GM19468 (cell line): ENCODE measurements around the gene OR51M1.
A peak's percentile ranks its signal among the peaks of the same experiment; 100 is the strongest.
"Not testable (repeated sequence)": the region's sequence is repeated elsewhere in the genome, so short reads cannot be mapped to it uniquely, and the experiment has no call there.

Source experiments
- ATAC-seq: cut with Tn5 transposase; IDR thresholded peaks from one replicate; pipeline ENCODE4 v1.9.1; 2021; ENCODE audit warnings: mild to moderate bottlenecking, moderate library complexity, moderate number of reproducible peaks; ENCODE audit not compliant: unreplicated experiment; ENCODE audit errors: extremely low read depth

The OR51M1 gene, protein sequence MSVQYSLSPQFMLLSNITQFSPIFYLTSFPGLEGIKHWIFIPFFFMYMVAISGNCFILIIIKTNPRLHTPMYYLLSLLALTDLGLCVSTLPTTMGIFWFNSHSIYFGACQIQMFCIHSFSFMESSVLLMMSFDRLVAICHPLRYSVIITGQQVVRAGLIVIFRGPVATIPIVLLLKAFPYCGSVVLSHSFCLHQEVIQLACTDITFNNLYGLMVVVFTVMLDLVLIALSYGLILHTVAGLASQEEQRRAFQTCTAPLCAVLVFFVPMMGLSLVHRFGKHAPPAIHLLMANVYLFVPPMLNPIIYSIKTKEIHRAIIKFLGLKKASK

DNA sequence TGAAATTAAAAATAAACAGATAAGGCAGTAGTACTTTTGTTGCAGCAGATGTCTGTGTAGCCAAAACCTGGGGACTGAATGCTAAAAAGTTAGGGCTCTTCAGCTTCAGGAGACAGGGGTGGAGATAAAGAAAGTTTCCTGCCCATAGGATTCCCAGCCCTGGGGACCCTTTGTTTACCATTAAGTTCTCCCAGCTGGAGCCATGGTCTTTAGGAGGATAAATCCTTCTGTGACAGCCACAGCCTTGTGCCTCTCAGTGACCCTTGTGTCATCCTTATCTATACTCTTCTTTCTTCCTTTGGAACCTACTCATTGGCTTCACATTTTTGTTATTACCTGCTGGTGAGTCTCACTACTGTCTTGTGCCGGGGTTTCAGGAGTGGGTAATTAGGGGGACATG, at the start of gene OR51M1:
TSS of gene OR51M1 (plus strand) at position 237 of the 400 bp plus-strand sequence. CDS start 5,587 bp downstream, outside the sequence.
- ATAC-seq = no peak

DNA sequence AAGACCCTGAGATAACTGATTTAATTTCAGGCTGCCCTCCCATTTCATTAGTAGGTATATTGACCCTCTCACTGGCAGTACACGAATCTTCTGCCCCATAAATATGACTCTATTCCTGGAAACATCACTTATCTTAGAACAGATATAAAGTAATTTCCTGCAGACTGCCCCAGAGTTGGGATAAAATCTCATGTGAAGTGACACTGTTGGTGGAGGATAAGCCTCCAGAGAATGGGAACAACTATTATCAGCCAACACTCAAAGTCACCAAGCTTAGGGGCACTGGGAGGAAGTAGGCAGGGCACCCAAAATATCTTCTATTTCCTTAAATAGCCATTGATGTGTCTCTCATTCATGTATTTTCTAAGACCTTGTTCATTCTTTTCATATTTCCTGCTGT, 48.4 kb upstream of the OR51M1 start:
- ATAC-seq = no peak

DNA sequence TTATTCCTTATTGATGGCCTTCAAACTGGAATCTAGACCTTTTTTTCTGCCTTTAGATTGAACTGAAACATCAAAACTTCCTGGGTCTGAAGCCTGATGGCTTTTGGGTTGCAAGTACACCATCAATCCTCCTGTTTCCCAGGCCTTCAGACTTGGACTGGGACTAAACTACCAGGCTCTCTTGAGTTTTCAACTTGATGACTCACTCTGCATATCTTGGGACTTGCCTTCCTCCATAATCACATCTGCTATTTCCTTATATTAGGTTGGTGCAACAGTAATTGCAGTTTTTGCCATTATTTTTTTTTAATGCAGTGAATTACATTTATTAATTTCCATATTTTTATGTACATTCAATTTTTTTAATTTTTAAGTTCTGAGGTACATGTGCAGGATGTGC, 47.3 kb upstream of the OR51M1 start:
- ATAC-seq = no peak

DNA sequence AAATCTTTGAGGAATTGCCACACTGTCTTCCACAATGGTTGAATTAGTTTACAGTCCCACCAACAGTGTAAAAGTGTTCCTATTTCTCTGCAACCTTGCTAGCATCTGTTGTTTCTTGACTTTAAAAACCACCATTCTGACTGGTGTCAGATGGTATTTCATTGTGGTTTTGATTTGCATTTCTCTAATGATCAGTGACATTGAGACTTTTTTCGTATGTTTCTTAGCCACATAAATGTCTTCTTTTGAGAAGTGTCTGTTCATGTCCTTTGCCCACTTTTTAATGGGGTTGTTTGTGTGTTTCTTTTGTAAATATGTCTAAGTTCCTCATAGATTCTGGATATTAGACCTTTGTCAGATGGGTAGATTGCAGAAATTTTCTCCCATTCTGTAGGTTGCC, 46.4 kb upstream of the OR51M1 start:
- not testable (repeated sequence) for ATAC-seq

DNA sequence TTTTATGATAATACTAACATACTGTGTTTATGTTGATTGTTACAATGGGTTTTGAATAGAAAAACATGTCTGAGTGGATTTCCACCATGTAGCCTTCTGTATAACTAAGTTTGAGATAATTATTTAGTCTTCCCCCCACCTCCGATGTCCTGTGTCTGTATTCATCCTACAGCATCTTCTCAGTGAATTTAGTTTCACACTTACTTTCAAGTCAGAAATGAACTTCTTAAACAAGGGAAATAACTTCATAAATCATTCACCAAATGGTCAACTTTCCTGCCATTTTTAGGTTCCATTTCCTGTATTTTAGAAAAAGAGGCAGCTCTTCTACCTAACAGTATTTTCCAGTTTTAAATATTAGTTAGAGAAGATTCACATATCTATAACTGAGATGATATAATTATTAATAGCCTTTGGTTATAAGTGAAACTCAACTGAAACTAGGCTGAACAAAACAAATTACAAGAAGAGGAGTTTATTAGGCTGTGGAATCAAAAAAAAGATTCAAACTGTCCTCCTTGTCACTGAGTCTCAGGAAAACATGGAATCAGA, 43.8 kb upstream of the OR51M1 start:
- ATAC-seq = peak; percentile 65

DNA sequence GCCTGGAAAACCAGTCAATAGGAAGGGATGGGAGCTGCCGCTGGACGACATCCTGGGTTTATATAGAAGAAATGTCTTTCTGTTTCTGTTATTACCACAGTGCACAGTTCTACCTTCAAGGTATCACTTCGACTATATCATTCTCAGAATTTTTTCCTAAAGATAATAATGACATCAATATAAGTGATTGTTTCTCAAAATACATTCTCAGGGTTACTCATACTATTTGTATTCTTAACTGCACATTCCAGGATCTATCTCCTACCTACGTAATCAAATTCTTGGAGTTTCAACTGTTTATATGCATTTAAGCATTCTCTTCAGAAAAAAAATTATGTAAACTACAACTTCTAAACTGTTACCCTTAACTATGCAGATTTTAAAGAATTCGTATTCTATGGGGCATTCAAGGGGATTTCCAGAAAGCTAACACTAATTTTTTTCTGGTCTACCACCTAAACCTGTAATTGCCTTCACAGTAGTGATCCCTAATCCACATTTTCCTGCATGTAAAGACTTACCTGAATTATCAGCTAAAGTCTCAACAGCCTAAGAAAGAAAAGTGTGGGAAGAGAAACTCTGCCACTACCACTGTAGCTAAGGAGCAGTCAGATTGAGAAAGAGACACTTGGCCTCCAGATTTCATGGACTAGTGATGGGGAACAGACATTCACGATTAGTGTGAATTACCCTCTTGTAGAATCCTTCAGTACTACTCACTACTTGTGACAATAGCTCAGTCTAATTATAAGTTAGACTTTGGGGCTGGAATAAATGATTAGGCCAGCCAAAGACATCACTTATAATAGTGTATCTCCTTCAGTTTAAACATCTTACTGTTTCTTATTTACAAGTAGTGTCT, 39.9 kb upstream of the OR51M1 start, which contains the start of gene OR51B5:
TSS of gene OR51B5 (minus strand) at position 51 of the 862 bp plus-strand sequence. CDS start at position 51, 0 bp downstream.
- ATAC-seq = no peak

DNA sequence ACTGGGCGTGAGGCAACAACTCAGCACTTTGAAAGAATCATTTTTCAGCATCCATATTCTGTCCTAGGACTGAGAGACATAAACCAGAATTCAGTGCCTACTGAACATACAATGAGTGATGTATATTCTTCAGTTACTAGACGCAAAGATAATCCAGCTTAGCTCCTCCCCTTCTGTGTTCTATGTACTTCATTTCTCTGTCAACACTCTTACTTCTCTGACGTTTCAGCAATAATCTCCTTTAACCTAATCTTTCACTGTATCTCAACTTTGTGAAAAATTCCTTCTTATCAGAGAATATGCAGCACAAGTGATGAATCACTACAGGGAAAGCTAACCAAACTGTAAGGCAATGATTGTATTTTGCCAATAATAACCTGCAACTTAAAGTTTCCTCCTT, 37.8 kb upstream of the OR51M1 start:
- ATAC-seq = no peak

DNA sequence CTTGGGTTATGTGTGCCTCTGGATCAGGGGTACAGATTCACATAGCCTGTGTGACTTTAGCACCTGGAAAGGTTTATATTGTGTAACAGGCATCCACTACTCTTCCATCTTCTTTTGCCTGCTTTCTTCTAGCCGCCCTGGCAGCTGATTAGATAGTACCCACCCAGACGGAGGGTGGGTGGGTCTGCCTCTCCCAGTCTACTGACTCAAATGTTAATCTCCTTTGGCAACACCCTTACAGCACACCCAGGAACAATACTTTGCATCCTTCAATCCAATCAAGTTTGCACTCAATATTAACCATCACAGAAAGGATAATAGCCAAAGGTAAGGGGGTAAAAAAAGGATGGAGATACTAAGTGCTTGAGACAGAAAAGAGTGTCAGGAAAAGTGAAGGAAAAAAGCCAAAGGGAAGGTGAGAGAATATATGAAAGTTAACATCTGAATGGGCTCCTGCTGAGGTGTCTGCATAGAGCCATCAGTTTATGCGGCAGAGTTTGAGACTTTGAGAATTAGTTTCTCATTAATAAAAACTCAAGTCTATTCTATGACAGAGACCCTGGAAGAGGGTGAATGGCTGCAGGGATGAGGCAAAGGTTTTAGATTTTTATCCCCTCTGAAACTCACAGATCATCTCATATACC, 34.9 kb upstream of the OR51M1 start:
- ATAC-seq = no peak

DNA sequence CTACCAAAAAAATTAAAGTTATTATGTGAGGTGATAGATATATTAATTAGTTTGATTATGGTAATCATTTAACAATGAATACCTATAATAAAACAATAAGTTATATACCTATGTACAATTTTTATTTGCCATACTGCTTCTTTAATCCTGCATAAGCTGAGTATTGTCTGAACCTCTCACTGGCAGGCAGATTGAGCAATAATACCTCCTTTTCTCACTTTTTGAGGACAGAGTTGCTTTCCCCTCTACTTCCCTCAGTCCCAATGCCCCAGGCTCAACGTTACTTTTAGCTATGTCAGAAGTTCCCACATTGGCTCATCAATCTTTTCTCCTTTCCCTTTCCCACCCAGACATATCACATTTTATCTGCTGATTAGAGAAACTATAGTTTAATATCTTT, 34.1 kb upstream of the OR51M1 start:
- no peak for ATAC-seq

DNA sequence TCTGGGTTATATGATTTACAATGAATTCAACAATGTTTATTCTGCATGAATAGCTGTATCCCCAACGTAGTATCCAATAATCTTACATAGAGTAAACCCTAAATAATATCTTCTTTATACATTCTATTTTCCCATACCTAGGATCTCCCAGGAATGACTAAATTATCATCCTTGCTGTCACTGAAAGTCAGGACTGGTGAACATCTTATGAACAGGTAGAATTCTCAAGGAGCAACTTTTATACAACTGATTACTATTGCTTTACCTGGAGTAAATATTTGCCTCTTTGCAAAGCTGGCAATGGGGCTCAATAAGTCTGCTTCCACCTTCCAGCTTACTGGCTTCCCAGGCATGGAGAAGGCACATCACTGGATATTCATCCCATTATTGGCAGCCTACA, 32.4 kb upstream of the OR51M1 start, which contains the start of gene OR51B6:
TSS of gene OR51B6 (plus strand) at position 301 of the 400 bp plus-strand sequence. CDS start at position 301, 0 bp downstream.
- ATAC-seq = no peak

DNA sequence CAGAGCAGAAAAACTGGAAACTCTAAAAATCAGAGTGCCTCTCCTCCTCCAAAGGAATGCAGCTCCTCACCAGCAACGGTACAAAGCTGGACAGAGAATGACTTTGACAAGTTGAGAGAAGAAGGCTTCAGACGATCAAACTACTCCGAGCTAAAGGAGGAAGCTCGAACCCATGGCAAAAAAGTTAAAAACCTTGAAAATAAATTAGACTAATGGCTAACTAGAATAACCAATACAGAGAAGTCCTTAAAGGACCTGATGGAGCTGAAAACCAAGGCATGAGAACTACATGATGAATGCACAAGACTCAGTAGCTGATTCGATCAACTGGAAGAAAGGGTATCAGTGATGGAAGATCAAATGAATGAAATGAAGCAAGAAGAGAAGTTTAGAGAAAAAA, 27.6 kb upstream of the OR51M1 start:
- not testable (repeated sequence) for ATAC-seq

DNA sequence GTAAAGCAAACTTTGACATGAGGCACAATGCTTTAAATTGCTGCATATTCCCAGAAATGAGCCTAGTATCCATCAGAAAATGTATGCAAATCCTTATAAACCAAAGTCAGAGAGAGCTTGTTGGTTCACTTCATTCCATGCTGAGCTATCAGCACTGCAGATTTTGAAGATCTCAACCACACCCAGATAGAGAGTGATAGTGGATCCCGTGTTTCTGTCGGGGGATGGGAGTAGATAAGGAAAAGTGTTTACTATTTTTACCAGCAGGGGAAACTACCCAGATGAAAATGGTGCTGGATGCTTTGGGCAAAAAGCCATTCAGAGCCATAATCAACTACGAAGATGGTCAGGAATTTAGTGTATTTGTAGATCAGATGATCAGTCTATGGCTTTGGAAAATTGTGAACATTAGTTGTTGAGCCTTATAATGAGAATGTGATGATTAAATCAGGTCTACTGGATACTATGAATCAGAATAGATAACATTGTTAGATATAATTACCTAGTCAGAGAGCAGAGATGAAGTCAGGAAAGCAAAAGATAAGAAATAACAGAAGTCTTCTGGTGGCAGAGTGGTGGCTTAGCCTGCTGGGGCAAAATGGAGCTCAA, 21.5 kb upstream of the OR51M1 start:
- no peak for ATAC-seq

DNA sequence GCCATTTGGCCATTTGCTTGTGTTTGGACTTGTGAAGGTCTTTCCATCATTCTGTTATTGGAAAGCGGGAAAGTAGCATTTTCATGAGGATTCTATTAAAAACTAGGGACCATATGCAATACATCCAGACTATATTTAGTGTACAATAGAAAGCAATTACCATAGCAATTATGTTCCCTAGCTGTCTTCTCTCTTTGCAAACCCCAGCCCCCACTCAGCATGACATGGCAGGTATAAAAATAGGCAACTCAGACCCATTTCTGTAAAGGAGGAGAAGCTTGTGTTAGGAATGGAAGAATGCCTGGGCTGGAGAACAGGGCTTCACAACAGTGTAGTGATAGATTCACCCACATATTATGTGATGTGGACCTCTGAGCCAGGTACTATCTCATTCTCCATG, 19.9 kb upstream of the OR51M1 start:
- ATAC-seq = no peak

DNA sequence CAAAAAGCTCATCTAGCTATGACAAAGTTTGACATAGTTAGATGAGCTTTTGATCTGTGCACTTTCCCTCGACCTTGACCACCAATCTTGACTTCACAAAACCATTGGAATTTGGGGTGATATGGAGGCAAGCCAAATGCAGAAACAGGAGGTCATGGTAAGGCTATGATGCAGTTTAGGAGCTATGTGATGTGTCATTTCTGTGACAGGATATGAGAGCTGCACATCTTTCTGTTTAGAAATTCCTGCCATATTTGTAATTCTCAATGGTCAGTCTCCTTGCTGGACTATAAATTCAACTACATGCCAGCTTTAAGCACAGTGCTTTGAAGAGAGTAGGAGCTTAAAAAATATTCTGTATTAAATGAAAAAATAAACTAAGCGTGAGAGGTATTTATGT, 19.4 kb upstream of the OR51M1 start:
- no peak for ATAC-seq

DNA sequence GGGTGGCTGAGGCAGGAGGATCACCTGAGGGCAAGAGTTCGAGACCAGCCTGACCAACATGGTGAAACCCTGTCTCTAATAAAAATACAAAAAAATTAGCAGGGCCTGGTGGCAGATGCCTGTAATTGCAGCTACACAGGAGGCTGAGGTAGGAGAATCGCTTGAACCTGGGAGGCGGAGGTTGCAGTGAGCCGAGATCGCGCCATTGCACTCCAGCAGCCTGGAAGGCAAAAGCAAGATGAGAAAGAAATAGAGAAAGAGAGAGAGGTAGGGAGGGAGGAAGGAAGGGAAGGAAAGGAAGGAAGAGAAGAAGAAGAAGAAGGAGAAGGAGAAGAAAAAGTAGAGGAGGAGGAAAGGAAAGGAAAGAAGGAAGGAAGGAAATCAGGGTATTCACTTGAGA, 17.2 kb upstream of the OR51M1 start:
- ATAC-seq = not testable (repeated sequence)

DNA sequence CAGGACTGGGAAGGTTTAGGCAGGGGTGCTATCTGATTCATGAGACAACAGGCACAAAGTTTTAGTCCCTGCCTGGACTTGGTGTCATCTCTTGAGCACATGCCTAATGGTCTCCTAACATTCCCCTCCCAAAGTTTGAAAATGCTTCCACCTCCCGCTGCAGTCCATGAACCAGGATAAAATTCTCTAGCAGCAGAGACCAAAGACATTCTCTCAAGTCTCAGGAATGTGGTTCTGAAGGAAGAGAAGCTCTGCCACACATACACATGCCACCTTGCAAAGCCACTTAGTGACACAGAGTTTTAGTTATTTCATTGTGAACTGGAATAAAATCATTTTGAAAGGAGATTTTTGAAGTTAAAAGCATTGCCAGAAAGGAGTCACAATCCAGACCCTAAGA, 16.8 kb upstream of the OR51M1 start:
- ATAC-seq = no peak

DNA sequence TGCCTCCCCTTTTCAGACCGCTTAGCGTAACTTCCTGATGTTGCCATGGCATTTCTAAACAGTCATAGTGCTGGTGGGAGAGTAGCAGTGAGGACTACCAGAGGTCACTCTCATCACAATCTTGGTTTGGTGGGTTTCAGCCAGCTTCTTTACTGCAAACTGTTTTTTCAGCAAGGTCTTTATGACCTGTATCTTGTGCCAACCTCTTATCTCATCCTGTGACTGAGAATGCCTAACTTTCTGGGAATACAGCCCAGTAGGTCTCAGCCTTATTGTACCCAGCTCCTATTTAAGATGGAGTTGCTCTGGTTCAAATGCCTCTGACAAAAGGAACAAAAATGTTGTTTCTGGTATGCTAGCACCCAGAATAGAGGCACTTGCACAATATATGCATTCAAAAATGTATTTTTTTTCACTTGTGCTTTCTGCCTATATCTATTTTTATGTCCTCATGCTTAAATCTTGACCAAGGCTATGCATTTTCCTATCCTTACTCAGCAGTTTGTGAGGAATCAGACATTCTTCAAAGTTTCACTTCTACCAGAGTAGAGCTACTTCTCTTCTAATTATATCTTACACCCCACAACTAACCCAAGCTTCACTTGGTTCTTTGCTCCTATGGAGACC, 16.1 kb upstream of the OR51M1 start:
- ATAC-seq = no peak

DNA sequence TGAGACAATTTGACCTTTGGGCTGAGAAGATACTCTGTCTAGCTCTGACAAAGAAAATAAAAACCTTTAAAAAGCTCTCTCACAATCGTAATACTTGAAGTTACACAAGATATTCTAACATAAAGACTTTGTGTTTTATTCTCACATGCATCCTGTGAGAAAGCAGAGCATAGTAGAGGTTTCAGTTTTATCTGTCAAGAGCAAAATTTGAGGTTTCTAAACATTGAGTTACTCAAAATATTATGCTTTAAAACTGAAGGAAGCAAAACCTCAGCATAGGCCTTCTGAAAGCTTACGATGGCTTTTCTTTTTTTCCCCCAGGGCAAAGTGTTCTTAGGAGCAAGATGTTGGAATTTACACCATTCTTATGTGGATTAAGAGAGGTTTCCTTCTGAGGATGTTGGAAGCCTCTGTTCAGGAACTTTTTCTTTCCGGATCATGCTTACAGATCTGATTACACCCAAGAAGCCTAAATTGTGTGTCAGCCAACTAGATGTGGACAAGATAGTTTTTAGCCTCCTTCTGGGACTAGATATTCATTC, 15.0 kb upstream of the OR51M1 start:
- no peak for ATAC-seq

DNA sequence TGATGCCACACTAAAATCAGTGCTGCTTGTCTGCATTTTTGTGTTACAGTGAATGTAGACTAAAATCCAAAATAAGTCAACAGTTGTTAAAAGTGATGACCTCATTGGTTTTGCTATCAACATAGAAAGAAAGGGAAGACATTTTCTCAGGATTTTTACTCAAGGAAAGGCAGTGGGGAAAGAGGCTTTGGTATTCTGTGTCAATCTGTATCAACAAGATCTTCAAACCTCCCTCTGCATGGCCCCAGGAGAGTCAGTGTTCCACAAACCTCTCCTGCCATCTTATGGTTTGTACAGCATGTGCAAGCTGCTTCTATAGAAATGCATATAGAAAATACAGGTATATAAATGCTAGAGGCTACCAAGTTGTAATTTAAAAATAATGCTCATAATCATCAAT, 13.8 kb upstream of the OR51M1 start:
- ATAC-seq = no peak
